SIG-M5 treated with dmso at 0.1 percent for 504 hours (cell line): Measurements from ENCODE around the gene OXA1L.
"Not testable (repeated sequence)": the region's sequence is repeated elsewhere in the genome, so short reads cannot be mapped to it uniquely, and the experiment has no call there.

Experiments used
- DNase-seq: peaks from one replicate; lab custom pipeline; 2025; ENCODE audit not compliant: unreplicated experiment; lab: John Stamatoyannopoulos, UW

Gene OXA1L

DNA sequence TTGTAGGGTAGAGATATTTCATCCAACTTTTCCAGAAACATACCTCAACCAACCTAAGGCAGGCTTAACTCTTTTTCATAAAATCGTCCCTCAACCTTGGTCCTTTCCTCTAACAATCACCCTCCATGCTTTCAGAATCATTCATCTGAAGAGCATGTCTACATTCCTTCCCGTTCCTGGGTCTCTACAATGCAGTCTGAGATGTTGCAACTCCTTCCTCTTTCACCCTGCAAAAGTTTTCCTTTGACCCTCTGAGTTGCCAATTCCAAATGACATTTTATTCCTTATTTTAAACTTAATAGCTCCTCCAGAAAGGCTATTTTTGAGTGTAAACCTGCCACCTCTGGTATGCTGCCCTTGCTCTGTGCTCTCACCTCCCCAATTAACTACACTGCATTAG is 32.0 kb downstream of the OXA1L start:
- peak; percentile 77 for DNase-seq

- DNase-seq: no peak
These were observed 33.9 kb downstream of the OXA1L start for GRCh38 chr14:22800346-22800745.

DNA sequence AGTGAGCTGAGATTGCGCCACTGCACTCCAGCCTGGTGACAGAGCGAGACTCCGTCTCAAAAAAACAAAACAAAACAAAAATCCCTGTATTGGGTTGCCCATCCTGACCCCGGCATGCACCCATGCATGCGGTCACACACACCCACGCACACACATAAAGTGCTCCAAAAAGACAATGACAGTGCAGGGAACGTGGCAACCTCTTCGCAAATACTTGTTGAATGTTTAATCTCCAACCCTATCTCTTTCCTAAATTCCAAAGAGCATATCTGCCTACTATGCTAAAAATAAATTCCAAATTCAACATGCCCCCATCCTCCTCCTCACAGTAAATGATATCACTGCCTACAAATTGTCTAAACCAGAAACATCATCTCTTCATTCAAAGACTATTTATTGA is 35.2 kb downstream of the OXA1L start:
- no peak for DNase-seq

DNA sequence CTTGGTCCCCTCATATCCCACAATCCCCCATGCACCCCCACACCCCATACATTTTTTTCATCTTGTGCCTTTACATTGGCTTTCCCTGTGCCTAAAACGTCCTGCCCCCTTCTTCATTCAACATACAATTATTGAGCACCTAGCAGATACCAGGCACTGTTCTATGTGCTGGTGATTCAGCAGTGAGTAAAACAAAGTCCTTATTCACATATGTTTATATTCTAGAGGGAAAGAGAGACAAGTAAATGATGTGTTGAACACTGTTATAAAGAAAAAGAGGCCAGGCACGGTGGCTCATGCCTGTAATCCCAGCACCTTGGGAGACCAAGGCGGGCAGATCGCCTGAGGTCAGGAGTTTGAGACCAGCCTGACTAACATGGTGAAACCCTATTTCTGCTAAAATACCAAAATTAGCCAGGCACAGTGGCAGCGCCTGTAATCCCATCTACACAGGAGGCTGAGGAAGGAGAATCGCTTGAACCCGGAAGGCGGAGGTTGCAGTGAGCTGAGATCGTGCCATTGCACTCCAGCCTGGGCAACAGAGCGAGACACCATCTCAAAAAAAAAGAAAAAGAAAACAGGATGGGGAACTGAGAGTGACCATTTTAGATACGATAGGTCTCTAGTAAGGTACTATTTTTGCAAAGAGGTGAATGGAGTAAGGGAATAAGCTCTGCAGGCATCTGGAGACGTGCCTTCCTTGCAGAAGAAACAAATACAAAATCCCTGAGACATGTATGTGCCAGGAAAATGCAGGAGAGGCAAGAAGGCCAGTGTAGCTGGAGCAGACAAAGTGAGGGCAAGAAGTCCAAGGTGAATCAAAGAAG is 36.6 kb downstream of the OXA1L start:
- no peak for DNase-seq

DNA sequence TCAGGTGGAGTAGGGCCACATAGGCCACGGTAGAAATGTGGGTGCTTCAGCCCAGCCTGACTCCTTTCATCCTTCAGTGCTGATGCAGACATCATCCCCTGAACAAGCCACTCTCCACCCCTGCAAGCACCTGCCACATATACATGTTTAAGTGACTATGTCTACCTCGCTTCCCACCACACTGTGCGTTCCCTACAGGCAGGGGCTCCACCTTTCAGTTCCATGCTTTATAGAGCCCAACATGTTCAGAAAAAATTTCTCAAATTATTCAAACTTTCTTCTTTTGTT is 37.1 kb downstream of the OXA1L start:
- no peak for DNase-seq

DNA sequence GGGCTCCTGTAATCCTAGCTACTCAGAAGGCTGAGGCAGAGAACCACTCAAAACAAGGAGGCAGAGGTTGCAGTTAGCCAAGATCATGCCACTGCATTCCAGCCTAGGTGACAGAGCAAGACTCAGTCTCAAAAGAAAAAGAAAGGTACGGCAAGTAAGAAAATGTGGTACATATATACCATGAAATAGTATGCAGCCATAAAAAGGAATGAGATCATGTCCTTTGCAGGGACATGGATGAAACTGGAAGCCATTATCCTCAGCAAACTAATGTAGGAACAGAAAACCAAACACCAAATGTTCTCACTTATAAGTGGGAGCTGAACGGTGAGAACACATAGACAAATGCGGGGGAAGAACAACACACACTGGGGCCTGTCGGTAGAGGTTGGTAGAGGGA is 38.7 kb downstream of the OXA1L start:
- DNase-seq: not testable (repeated sequence)

GRCh38 chr14:22807432-22808087 is 41.1 kb downstream of the OXA1L start:
- DNase-seq: no peak

DNA sequence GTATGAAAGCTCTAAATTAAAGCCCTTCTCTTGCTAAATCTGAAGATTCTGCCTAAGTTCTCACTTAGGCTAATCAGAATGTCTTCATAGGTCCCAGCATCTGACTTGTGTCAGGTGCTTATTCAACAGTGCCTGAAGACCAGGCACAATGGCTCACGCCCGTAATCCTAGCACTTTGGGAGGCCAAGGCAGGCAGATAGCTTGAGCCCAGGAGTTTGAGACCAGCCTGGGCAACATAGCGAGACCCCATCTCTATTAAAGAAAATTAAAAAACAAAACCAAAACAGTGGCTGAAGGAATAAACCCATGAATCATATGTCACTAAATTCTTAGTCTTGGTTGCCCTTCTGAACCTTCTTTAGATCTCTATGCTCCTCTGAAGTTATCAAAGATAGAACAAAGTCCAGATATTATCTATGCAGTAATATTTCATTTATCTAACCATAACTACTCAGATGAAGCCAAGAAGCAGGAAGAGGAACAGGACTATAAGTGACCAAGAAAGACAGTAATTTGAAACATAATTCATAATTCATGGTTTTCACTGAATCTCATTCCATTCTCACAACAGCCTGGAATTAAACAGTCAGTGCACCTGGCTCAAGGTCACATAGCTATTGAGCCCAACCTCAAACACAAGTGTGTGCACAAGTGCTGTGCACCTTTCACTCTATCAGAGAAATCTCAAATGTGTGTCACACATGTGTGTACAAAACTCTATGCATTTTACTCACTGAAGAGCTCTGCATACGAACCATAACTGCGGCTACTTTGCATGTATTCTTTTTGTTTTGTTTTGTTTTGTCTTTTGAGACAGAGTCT is 42.1 kb downstream of the OXA1L start:
- no peak for DNase-seq

DNA sequence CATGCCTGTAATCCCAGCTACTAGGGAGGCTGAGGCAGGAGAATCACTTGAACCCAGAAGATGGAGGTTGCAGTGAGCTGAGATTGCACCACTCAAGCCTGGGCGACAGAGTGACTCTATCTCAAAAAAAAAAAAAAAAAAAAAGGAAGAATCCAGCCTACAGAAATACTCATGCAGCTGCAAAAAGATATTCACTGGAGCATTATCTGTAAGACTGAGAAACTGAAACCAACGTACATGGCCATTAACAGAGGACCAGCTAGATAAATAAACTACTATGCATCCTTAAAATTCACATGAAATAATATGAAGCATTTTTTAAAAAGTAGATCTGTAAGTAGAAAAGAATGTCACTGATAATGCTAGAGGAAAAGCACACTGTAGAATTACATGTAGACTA is 45.2 kb downstream of the OXA1L start:
- DNase-seq: no peak

DNA sequence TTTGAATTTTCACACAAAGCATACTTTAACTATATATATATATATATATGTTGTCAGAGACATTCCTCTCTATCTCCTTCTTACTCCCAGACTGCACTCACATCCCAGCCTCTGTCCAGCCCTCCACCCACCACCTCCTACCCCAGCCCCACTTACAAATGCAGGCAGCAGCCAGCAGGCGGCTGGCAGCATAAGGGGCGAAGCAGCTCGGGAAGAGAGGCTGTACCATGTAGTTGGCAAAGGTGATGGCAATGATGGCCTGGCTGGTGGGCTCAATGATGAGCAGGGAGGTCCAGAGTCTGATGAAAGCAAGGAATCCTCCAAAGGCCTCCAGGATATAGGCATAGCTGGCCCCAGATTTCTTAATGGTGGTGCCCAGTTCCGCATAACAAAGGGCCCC is 46.3 kb downstream of the OXA1L start:
- no peak for DNase-seq

DNA sequence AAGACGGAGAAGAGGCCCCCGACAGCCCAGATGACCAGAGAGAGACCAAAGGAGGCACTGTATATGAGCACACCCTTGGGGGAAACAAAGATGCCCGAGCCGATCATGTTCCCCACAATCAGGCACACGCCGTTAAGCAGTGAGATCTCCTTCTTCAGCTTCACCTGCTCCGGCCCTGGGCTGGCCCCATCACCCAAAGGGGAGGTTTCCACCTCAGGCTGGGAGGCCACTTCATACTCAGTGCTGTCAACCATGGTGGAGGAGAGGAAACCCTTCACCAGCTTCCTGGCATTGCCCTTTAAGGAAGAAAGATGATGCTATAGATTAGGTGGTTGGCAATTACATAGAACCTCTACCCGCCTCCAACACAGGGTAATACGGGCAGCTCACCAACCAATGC is 46.7 kb downstream of the OXA1L start:
- DNase-seq: no peak

GRCh38 chr14:22814373-22814772 is 47.9 kb downstream of the OXA1L start:
- DNase-seq: no peak

DNA sequence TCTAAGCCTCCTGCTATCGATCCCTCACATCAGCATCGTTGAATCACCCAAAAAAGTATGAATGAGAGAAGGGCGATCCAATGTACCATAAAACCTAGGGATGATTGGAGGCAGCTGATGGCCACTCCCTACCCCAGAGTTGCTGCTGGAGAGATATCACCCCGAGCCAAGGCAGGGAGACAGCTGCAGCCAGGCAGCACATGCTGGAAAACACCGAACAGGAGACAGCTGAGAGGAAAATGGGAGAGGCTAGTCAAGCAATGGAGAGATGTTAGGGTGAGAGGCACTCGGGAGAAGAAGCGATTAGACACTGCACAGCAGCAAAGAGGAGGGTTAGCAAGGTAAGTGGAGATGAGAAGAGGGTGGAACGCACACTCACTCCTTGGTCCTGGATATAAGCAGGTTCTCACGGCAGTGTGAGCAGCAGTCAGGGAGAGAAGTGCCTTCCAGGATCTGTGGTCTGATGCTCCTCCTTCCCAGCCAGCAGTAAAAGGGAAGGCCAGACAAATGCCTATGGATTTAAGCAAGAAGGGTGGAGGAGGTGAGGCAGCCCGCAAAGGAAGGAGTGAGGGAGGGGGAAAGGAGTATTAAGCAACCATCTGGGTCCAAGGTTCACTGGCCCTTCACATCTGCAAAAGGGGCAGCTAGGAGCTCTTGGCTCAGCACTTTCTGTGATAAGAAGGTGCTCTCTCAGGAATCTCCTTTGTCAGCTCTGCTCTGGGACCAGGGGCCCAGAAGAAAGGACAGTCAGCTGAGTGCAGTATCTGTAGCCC is 48.6 kb downstream of the OXA1L start, which contains the start of gene SLC7A7:
SLC7A7 (minus strand) TSS at position 495 of the 773 bp plus-strand sequence. CDS start 2,037 bp downstream, outside the sequence.
- no peak for DNase-seq

- DNase-seq: no peak
These were observed 52.9 kb downstream of the OXA1L start for GRCh38 chr14:22819151-22819988.

DNA sequence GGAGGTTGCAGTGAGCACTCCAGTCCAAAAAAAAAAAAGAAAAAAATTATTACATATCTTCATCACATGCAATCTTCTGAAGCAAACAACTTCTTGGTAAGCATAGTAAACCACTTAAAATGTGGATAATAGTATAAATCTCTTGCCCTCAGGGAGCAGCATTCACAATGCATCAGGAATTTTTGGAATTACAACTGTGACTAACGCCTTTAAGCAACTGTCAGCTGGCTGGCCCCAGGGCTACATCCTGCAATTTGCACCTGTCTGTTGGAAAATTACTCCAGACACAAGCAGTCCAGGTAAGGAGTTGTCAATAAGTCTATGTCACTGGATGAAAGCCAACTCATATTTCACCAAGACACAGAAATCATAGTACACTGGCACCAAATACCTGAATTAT is 54.2 kb downstream of the OXA1L start:
- no peak for DNase-seq

GRCh38 chr14:22821193-22822015 is 54.9 kb downstream of the OXA1L start:
- DNase-seq: no peak

GRCh38 chr14:22822016-22822570 is 55.6 kb downstream of the OXA1L start:
- DNase-seq: no peak
